ENCODE data around the gene RAB36. TPM values are rescaled to one million over a fixed set of nuclear protein-coding genes. Genes with fewer than 3 reads are reported as not detected.

RAB36 gene
- total RNA-seq, 2 experiments from 2014 or later, result not detected

GRCh38 chr22:23213022-23213555 is 67.8 kb downstream of the RAB36 start:
- no peaks in the 10 kb centered on the region for H3K9me3 Mint-ChIP-seq

GRCh38 chr22:23213581-23214334 is 68.5 kb downstream of the RAB36 start:
- intact Hi-C loops (cut with micrococcal nuclease), result no loop called here
- Mint-ChIP-seq H3K27me3 (ENCODE audit: low read depth) (no peaks in the 10 kb centered on the region), H3K36me3 (ENCODE audit: low read depth) (peaks cover 4% of the 10 kb centered on the region), H3K4me1 (ENCODE audit: low read depth) (peaks cover 71% of the 10 kb centered on the region), H3K9me3 (no peaks in the 10 kb centered on the region), H3K4me3 (no peak overlapping the region), H3K27ac (no peak overlapping the region)
- CTCF ChIA-PET, result interaction anchor here (2.1 kb wide), 1 partner anchor 37 kb away, joined by 6 read pairs; no protein-coding TSS in a partner anchor
- no peak for DNase-seq

More at GRCh38 chr22:23213022-23213555, 67.8 kb downstream of the RAB36 start:
- peaks cover 64% of the 10 kb centered on the region for H3K4me1 Mint-ChIP-seq (ENCODE audit: low read depth)
- H3K27me3 Mint-ChIP-seq (ENCODE audit: low read depth), result no peaks in the 10 kb centered on the region
- no peak for DNase-seq
- no peak overlapping the region for H3K4me3 Mint-ChIP-seq
- CTCF ChIA-PET, result interaction anchor here (1.4 to 2.1 kb wide), 2 partner anchors 36 to 77 kb away, joined by 3 to 6 read pairs; no protein-coding TSS in a partner anchor
- peaks cover 4% of the 10 kb centered on the region for H3K36me3 Mint-ChIP-seq (ENCODE audit: low read depth)
- H3K27ac Mint-ChIP-seq, result no peak overlapping the region
- intact Hi-C loops (cut with micrococcal nuclease), result no loop called here

Other genes with a start within 250 kb of the RAB36 start
- 1 to 10 TPM; 1.1 to 1.8 TPM for gene GNAZ, start 75.0 kb upstream of the RAB36 start, total RNA-seq
- gene RSPH14, start 3.5 kb upstream of the RAB36 start, total RNA-seq, result under 1 TPM; 0.33 to 0.35 TPM
- gene BCR, start 35.0 kb downstream of the RAB36 start, total RNA-seq, result 10 to 100 TPM; 62.3 to 63.3 TPM